Ovary (tissue), 3 donors: ENCODE data around the gene DPP4.

Experiments used
- POLR2A ChIP-seq: fragments of 450-650 bp; IDR thresholded peaks from one replicate; pipeline ENCODE4 v1.6.1; 2017; ENCODE audit warnings: antibody characterized with exemption, mild to moderate bottlenecking, moderate library complexity
- TF ChIP-seq, protein P1 (sequence below), 3 donors: fragments of 450-650 bp in 2 of 3; fragments of 200-600 bp in 1 of 3; IDR thresholded peaks; one replicate each; pipeline versions ENCODE4 v1.5.1 to v1.8.0; 2016 to 2022; ENCODE audit warnings: antibody characterized with exemption in 3 of 3, mild to moderate bottlenecking in 1 of 3
- donor health status: DM: no; HTN: no; CAD: no.

DNA sequence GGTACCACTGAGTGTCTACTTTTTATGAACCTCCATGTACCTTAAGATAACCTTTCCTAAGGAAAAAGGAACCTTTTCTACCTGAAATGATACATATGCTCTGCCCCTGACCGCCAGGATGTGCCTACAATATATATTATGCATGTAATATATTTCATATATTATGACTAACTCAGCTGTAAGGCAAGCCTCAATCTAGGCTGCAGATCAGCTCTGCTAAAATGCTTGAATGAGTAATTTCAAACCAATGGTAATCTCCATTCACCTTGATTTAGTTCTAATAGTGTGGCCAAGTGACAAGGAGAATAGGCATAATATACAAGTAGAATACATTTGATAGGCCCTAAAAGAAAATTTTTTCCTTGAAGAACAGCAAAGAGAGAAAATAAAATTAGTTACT is 101.8 kb downstream of the DPP4 start:
- TF ChIP-seq, protein P1, sequence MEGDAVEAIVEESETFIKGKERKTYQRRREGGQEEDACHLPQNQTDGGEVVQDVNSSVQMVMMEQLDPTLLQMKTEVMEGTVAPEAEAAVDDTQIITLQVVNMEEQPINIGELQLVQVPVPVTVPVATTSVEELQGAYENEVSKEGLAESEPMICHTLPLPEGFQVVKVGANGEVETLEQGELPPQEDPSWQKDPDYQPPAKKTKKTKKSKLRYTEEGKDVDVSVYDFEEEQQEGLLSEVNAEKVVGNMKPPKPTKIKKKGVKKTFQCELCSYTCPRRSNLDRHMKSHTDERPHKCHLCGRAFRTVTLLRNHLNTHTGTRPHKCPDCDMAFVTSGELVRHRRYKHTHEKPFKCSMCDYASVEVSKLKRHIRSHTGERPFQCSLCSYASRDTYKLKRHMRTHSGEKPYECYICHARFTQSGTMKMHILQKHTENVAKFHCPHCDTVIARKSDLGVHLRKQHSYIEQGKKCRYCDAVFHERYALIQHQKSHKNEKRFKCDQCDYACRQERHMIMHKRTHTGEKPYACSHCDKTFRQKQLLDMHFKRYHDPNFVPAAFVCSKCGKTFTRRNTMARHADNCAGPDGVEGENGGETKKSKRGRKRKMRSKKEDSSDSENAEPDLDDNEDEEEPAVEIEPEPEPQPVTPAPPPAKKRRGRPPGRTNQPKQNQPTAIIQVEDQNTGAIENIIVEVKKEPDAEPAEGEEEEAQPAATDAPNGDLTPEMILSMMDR (IDR thresholded peaks at IDR 0.05): no peak
- no peak for TF ChIP-seq POLR2A
